Stomach (tissue), 4 donors: ENCODE data around the gene PARD3.
"Not testable (repeated sequence)": the region's sequence is repeated elsewhere in the genome, so short reads cannot be mapped to it uniquely, and the experiment has no call there.

Source experiments
- CTCF ChIP-seq, 7 experiments: fragments of 450-650 bp in 4 of 7; fragments of 200-600 bp in 3 of 7; sonication (generic) in 3 of 7; IDR thresholded peaks; one replicate each; pipeline ENCODE4 v1.5.1; 2016 to 2019; ENCODE audit warnings: antibody characterized with exemption in 7 of 7, control low read depth in 2 of 7, mild to moderate bottlenecking in 1 of 7
- POLR2AphosphoS5 ChIP-seq, 3 donors: sonication (generic); formaldehyde crosslinking; IDR thresholded peaks; one replicate each; pipeline ENCODE4 v1.6.1; 2016; ENCODE audit warnings: antibody characterized with exemption in 3 of 3

GRCh38 chr10:34391168-34391567 is 423.9 kb downstream of the PARD3 start:
- not testable (repeated sequence) for TF ChIP-seq CTCF, POLR2AphosphoS5 (IDR thresholded peaks at IDR 0.05)
